HG03342 (cell line): ENCODE results near the gene TSC2.
"Not testable (repeated sequence)": the region's sequence is repeated elsewhere in the genome, so short reads cannot be mapped to it uniquely, and the experiment has no call there.

Experiments
- ATAC-seq: cut with Tn5 transposase; IDR thresholded peaks from one replicate; pipeline ENCODE4 v1.9.1; 2021; ENCODE audit warnings: mild to moderate bottlenecking, moderate library complexity; ENCODE audit not compliant: unreplicated experiment

TSC2 gene

GRCh38 chr16:2096853-2097595 lies 49.2 kb downstream of the TSC2 start:
- no peak for ATAC-seq

- not testable (repeated sequence) for ATAC-seq
Observed at GRCh38 chr16:2097689-2098088, 49.9 kb downstream of the TSC2 start.

GRCh38 chr16:2101581-2101980 lies 53.8 kb downstream of the TSC2 start:
- not testable (repeated sequence) for ATAC-seq

GRCh38 chr16:2102471-2102870 lies 54.7 kb downstream of the TSC2 start:
- ATAC-seq, result no peak

GRCh38 chr16:2104464-2104863 lies 56.7 kb downstream of the TSC2 start:
- not testable (repeated sequence) for ATAC-seq

- not testable (repeated sequence) for ATAC-seq
Observed at GRCh38 chr16:2105291-2105690, 57.5 kb downstream of the TSC2 start.

- not testable (repeated sequence) for ATAC-seq
Observed at GRCh38 chr16:2105769-2106168, 58.0 kb downstream of the TSC2 start.

GRCh38 chr16:2106211-2106610 lies 58.4 kb downstream of the TSC2 start:
- ATAC-seq, result not testable (repeated sequence)

GRCh38 chr16:2107121-2107790 lies 59.5 kb downstream of the TSC2 start:
- ATAC-seq, result not testable (repeated sequence)

- ATAC-seq, result not testable (repeated sequence)
Observed at GRCh38 chr16:2107791-2108125, 60.0 kb downstream of the TSC2 start.

GRCh38 chr16:2108446-2109270 lies 60.9 kb downstream of the TSC2 start:
- ATAC-seq, result not testable (repeated sequence)

- not testable (repeated sequence) for ATAC-seq
Observed at GRCh38 chr16:2109271-2109580, 61.4 kb downstream of the TSC2 start.

- ATAC-seq, result not testable (repeated sequence)
Observed at GRCh38 chr16:2109872-2110271, 62.1 kb downstream of the TSC2 start.

- ATAC-seq, result not testable (repeated sequence)
Observed at GRCh38 chr16:2110332-2111008, 62.7 kb downstream of the TSC2 start.

- ATAC-seq, result not testable (repeated sequence)
Observed at GRCh38 chr16:2111009-2111353, 63.2 kb downstream of the TSC2 start.

GRCh38 chr16:2111412-2112335 lies 63.9 kb downstream of the TSC2 start:
- ATAC-seq, result not testable (repeated sequence)

- not testable (repeated sequence) for ATAC-seq
Observed at GRCh38 chr16:2112539-2113106, 64.8 kb downstream of the TSC2 start.

GRCh38 chr16:2114225-2114624 lies 66.4 kb downstream of the TSC2 start:
- ATAC-seq, result not testable (repeated sequence)

GRCh38 chr16:2114885-2115590 lies 67.3 kb downstream of the TSC2 start:
- not testable (repeated sequence) for ATAC-seq
